Anterior cingulate cortex (tissue), 58 donors: Measurements from ENCODE around the gene ITGB1.
"Not testable (repeated sequence)": the region's sequence is repeated elsewhere in the genome, so short reads cannot be mapped to it uniquely, and the experiment has no call there.

Experiments used
- DNase-seq, 58 donors: peaks; one replicate each; lab custom pipeline; 2025; lab: John Stamatoyannopoulos, UW

ITGB1 gene

DNA sequence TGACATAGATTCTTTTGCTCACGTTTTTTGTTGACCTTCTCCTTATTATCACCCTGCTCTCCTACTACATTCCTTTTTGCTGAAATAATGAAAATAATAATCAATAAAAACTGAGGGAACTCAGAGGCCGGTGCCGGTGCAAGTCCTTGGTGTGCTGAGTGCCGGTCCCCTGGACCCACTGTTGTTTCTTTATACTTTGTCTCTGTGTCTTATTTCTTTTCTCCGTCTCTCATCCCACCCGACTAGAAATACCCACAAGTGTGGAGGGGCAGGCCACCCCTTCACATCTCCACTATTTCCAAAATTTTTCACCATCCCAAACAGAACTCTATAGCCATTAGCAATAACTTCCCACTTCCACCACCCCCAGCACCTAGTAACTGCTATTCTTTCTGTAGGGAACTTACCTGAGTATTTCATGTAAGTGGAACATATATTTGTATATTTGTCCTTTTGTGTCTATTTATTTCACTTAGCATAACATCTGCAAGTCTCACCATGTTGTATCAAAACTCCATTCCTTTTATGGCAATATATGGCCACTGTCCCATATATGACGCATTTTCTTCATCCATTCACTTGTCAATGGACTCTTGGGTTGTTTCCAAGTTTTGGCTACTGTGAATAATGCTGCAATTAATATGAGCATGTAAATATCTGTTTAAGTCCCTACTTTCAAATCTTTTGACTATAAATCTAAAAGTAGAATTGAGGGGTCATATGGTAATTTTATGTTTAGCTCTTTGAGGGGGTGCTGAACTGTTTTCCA is 62.6 kb downstream of the ITGB1 start:
- not testable (repeated sequence) for DNase-seq

GRCh38 chr10:32893916-32894664 is 63.9 kb downstream of the ITGB1 start:
- DNase-seq, result no peak

- no peak for DNase-seq
Observed at GRCh38 chr10:32893434-32893833, 64.6 kb downstream of the ITGB1 start.

GRCh38 chr10:32891261-32891660 is 66.8 kb downstream of the ITGB1 start:
- no peak for DNase-seq

- DNase-seq, result no peak
Observed at GRCh38 chr10:32890444-32890843, 67.6 kb downstream of the ITGB1 start.

DNA sequence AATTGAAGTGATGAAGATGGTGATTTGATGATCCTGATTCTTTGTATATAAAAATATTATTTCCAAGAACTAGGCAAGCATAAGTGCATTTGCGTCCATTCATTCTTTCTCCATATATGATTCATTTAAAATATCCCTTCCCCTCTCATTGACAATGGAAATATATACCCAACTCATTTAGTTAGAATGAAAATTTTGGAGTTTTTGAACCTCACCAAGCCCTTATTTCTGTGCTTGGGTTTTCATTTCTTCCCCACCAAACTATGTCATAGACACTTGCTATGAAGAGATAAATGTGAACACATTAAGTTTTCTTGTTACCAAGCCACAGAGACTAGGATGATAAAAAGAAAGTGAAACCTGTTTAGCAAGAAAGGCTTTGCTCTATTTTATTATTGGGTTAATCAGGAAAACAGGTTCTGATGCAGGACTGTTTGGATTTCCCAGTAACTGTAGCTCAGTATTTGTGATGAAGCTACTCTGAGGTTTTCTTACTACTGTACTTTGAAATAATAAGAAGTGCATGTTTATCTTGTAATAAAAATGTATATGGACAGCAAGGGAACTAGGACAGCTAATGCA is 68.3 kb downstream of the ITGB1 start:
- no peak for DNase-seq

- DNase-seq, result no peak
Observed at GRCh38 chr10:32888161-32888927, 69.7 kb downstream of the ITGB1 start.

DNA sequence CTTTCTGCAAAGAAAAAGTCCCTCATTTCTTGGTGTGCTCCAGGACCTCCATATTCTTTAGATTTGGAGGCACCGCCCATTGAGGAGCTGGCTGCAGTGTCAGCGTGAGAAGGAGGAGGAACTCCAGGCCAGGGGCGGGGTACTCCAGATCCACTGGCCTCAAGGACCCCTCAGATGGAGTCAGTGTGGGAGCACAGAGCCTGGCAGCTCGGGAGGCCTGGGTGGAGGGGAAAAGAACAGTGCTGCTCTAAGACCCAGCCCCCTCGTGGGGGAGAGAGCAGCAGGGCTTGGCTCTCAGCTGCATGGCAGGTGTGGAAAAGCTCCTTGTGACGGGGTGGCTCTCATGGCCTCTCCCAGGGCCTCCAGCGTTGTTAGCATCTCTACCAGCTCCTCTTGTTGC is 70.5 kb downstream of the ITGB1 start:
- DNase-seq, result no peak

GRCh38 chr10:32882076-32882475 is 76.0 kb downstream of the ITGB1 start:
- DNase-seq, result no peak

DNA sequence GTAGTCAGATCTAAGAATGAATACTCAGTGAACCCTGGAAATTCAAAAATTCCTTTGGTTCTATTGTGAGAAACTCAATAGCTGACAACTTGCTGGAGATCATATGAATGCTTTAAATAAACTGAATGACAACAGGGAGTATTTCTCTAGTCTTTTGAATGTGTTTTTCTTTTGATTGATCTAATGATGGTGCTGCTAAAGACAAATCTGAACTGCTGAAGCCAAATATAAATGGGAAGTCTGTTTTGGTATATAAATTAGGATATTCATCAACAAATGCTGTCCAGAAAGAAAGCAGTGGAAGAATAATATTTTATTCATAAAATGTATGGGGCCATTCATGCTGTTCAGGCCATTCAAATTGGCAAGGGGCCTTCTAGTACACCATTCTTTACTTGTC is 79.4 kb downstream of the ITGB1 start:
- no peak for DNase-seq

DNA sequence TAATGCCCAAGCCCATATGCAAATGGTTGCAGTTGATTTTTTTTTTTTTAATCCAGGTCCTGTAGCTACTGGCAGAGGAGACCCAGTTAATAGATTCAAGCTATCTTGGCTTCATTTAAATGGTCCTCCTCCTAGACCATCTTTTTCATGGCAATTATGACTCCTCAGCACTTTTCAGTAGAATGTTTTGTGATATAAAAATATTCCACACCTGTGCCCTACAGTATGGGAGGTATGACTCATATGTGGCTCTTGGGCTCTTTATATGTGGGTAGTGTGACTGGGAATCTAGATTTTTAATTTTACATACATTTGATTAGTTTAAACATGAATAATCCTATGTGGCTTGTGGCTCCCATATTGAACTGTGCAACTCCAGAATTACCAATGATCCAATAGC is 80.1 kb downstream of the ITGB1 start:
- no peak for DNase-seq

- no peak for DNase-seq
Observed at GRCh38 chr10:32865170-32865569, 92.9 kb downstream of the ITGB1 start.

- no peak for DNase-seq
Observed at GRCh38 chr10:32854435-32854834, 103.6 kb downstream of the ITGB1 start.

GRCh38 chr10:32851301-32851700 is 106.7 kb downstream of the ITGB1 start:
- DNase-seq, result no peak
